Osteoblast (primary cell): ENCODE results near the gene SOX30. TPM values are rescaled to one million over a fixed set of nuclear protein-coding genes. Genes with fewer than 3 reads are reported as not detected.

Experiments
- DNase-seq: peaks from one replicate; pipeline ENCODE4 v3.0.0; 2011; ENCODE audit warnings: low spot score, mixed read lengths; ENCODE audit not compliant: insufficient read length; ENCODE audit errors: missing footprints
- H2AFZ ChIP-seq: 2 replicates; pipeline ENCODE4 v1.6.0; 2011; ENCODE audit warnings: mild to moderate bottlenecking, low read length
- H3K27ac ChIP-seq: 2 replicates; pipeline ENCODE4 v1.5.1; 2011; ENCODE audit warnings: mild to moderate bottlenecking, low read depth, low read length, moderate library complexity
- H3K27me3 ChIP-seq: 2 replicates; pipeline ENCODE4 v1.6.0; 2012; ENCODE audit warnings: mild to moderate bottlenecking, control low read depth, inconsistent platforms, low read length, moderate library complexity; ENCODE audit not compliant: insufficient read depth
- H3K36me3 ChIP-seq: 2 replicates; pipeline ENCODE4 v1.5.1; 2011; ENCODE audit warnings: mild to moderate bottlenecking, low read length, control low read depth, moderate library complexity; ENCODE audit not compliant: insufficient read depth
- H3K4me1 ChIP-seq: 2 replicates; pipeline ENCODE4 v1.5.1; 2011; ENCODE audit warnings: mild to moderate bottlenecking, low read length, control low read depth, moderate library complexity; ENCODE audit not compliant: insufficient read depth
- H3K4me2 ChIP-seq: 2 replicates; pipeline ENCODE4 v1.6.0; 2011; ENCODE audit warnings: mild to moderate bottlenecking, low read length; ENCODE audit not compliant: insufficient read depth
- H3K4me3 ChIP-seq: fragments of 200-600 bp; sonication (generic); 3 replicates; pipeline ENCODE4 v1.5.1; 2012; ENCODE audit warnings: mild to moderate bottlenecking, low read length, inconsistent platforms; ENCODE audit not compliant: insufficient read depth
- H3K79me2 ChIP-seq: 2 replicates; pipeline ENCODE4 v1.6.0; 2012; ENCODE audit warnings: mild to moderate bottlenecking, low read length, control low read depth, inconsistent platforms; ENCODE audit not compliant: insufficient read depth
- H3K9me3 ChIP-seq: 2 replicates; pipeline ENCODE4 v1.5.1; 2011; ENCODE audit warnings: low read depth, low read length, control low read depth
- H4K20me1 ChIP-seq: 2 replicates; pipeline ENCODE4 v1.6.0; 2012; ENCODE audit warnings: mild to moderate bottlenecking, low read length, control low read depth; ENCODE audit not compliant: insufficient read depth
- CTCF ChIP-seq: IDR thresholded peaks from 2 replicates; pipeline ENCODE4 v1.5.1; 2011; ENCODE audit warnings: mild to moderate bottlenecking, low read depth, low read length, moderate library complexity; ENCODE audit errors: extremely low read depth
- total RNA-seq: library from RNA; depleted of rRNA; stranded (reverse); fragments of >200 nt; gene quantifications from 2 replicates; pipeline ENCODE4 v1.2.3, GENCODE V29; 2012

Gene SOX30
- total RNA-seq, 1 donor = under 0.01 TPM

- no peaks in the 10 kb centered on the region for H3K9me3 ChIP-seq
- H3K4me1 ChIP-seq = peaks cover 17% of the 10 kb centered on the region
- peak overlapping the region; percentile 64 for H2AFZ ChIP-seq
- no peak for TF ChIP-seq CTCF
- no peaks in the 10 kb centered on the region for H3K27me3 ChIP-seq
- no peaks in the 10 kb centered on the region for H3K36me3 ChIP-seq
- no peaks in the 10 kb centered on the region for H3K79me2 ChIP-seq
- no peak overlapping the region for H3K27ac ChIP-seq
- H4K20me1 ChIP-seq = no peaks in the 10 kb centered on the region
- H3K4me3 ChIP-seq = no peak overlapping the region
- DNase-seq = peak; percentile 22
- H3K4me2 ChIP-seq = no peak overlapping the region
Measured at GRCh38 chr5:157608972-157609565, 43.2 kb downstream of the SOX30 start.

GRCh38 chr5:157607371-157608161, 44.7 kb downstream of the SOX30 start:
- TF ChIP-seq CTCF = no peak
- H3K79me2 ChIP-seq = no peaks in the 10 kb centered on the region
- H3K4me1 ChIP-seq = peaks cover 30% of the 10 kb centered on the region
- H3K9me3 ChIP-seq = no peaks in the 10 kb centered on the region
- H3K27me3 ChIP-seq = no peaks in the 10 kb centered on the region
- H2AFZ ChIP-seq = peak overlapping the region; percentile 42
- H3K27ac ChIP-seq = peak overlapping the region; percentile 82
- H3K36me3 ChIP-seq = no peaks in the 10 kb centered on the region
- no peak for DNase-seq
- H3K4me2 ChIP-seq = no peak overlapping the region
- H3K4me3 ChIP-seq = no peak overlapping the region
- no peaks in the 10 kb centered on the region for H4K20me1 ChIP-seq

GRCh38 chr5:157606046-157606445, 46.2 kb downstream of the SOX30 start:
- TF ChIP-seq CTCF = no peak
- Histone ChIP-seq H3K27me3 (no peaks in the 10 kb centered on the region), H3K27ac (no peak overlapping the region), H3K4me1 (peaks cover 34% of the 10 kb centered on the region), H2AFZ (no peak overlapping the region), H4K20me1 (no peaks in the 10 kb centered on the region), H3K4me2 (no peak overlapping the region), H3K9me3 (no peaks in the 10 kb centered on the region), H3K36me3 (no peaks in the 10 kb centered on the region), H3K4me3 (no peak overlapping the region), H3K79me2 (no peaks in the 10 kb centered on the region)
- no peak for DNase-seq
